ENCODE data around the gene THSD7A. TPM values are rescaled to one million over a fixed set of nuclear protein-coding genes. Genes with fewer than 3 reads are reported as not detected.

THSD7A gene
- total and polyA plus RNA-seq, 9 of the 15 experiments (the other 6 are each of a cell fraction or from before 2014, with no cell fraction given), result 0.01 to 0.02 TPM; not detected in 7

DNA sequence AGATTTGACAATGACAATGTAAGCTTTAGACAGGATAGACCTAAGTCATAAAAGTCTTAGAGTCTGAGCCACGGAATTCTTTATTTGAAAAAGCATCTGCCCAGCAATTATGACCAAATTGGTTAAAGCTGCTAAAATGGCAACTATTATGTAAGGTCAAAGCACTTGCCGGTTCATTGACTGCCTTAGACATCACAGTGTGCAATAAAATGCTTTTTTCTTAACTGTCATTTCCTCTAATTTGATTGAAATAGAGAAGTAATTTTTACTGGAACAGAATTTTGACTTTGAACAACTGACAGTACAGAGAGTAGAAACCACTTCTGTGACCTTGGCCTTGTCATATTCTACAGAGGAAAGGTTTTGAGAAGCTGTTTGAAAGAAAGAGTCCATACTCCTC, 142.9 kb downstream of the THSD7A start:
- Histone ChIP-seq H3K4me3 (no peak overlapping the region), H3K36me3 (ENCODE audit: control insufficient read depth, insufficient read depth, low read length) (no peaks in the 10 kb centered on the region), H3K9me3 (replicated peaks; ENCODE audit: control insufficient read depth, insufficient read depth, low read depth, low read length) (no peaks in the 10 kb centered on the region), H3K79me2 (ENCODE audit: control insufficient read depth, insufficient read depth, low read length) (no peaks in the 10 kb centered on the region), H3K9ac (ENCODE audit: insufficient read depth in 1 of 2, low read depth in 2 of 2, low read length in 2 of 2) (no peak overlapping the region), H3K4me2 (ENCODE audit: insufficient read depth, low read length) (no peak overlapping the region), H3K27me3 (ENCODE audit: control insufficient read depth in 2 of 2, insufficient read depth in 2 of 2, low read length in 2 of 2) (no peaks in the 10 kb centered on the region), H2AFZ (ENCODE audit: low read depth, low read length) (no peak overlapping the region), H3K27ac (ENCODE audit: extremely low read depth, low read depth, low read length) (no peak overlapping the region), H4K20me1 (replicated peaks; ENCODE audit: control insufficient read depth, insufficient read depth, low read length) (no peaks in the 10 kb centered on the region), H3K4me1 (replicated peaks in 1 of 2; ENCODE audit: control insufficient read depth in 2 of 2, insufficient read depth in 2 of 2, low read length in 2 of 2) (no peaks in the 10 kb centered on the region), H3K9me1 (ENCODE audit: control insufficient read depth, insufficient read depth, low read length) (no peaks in the 10 kb centered on the region)
- ChIA-PET CTCF (ENCODE audit: low intra/inter-chr PET ratio) (no interaction called here), POLR2A (no interaction called here)
- intact Hi-C loops (cut with micrococcal nuclease) (no loop called here), in situ Hi-C loops (cut with MboI) (no loop called here)
- FAIRE-seq, result no peak
- whole genome bisulfite sequencing (ENCODE audit: insufficient coverage, low coverage, missing lambda C conversion rate), result 3% methylated on average over 2 of the region's 2 CpGs
- BruUV-seq (replicated peaks), result no TSS peak
- no peak for DNase-seq (ENCODE audit: extremely low read depth in 1 of 4, low spot score in 3 of 4)
- ATAC-seq, result no peak
- TF ChIP-seq, protein P1, sequence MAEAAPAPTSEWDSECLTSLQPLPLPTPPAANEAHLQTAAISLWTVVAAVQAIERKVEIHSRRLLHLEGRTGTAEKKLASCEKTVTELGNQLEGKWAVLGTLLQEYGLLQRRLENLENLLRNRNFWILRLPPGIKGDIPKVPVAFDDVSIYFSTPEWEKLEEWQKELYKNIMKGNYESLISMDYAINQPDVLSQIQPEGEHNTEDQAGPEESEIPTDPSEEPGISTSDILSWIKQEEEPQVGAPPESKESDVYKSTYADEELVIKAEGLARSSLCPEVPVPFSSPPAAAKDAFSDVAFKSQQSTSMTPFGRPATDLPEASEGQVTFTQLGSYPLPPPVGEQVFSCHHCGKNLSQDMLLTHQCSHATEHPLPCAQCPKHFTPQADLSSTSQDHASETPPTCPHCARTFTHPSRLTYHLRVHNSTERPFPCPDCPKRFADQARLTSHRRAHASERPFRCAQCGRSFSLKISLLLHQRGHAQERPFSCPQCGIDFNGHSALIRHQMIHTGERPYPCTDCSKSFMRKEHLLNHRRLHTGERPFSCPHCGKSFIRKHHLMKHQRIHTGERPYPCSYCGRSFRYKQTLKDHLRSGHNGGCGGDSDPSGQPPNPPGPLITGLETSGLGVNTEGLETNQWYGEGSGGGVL (CRISPR knock-in tag; IDR thresholded peaks at IDR 0.05), result no peak
- TF ChIP-seq SRSF9 (IDR thresholded peaks at IDR 0.05; ENCODE audit: borderline replicate concordance, low read depth, low read length) (no peak), RBM39 (optimal IDR thresholded peaks at IDR 0.05; ENCODE audit: low read depth, low read length) (no peak), MTF1 (CRISPR knock-in tag; IDR thresholded peaks at IDR 0.05; ENCODE audit: borderline replicate concordance) (no peak), POLR2G (IDR thresholded peaks at IDR 0.05; ENCODE audit: low read depth, low read length) (no peak), MBD2 (IDR thresholded peaks at IDR 0.05; ENCODE audit: borderline replicate concordance, low read depth) (no peak), PRPF4 (IDR thresholded peaks at IDR 0.05; ENCODE audit: insufficient read depth, low read depth, low read length, poor library complexity, severe bottlenecking) (no peak), BDP1 (IDR thresholded peaks at IDR 0.05; ENCODE audit: insufficient read depth, insufficient read length) (no peak), SMARCB1 (IDR thresholded peaks at IDR 0.05; ENCODE audit: insufficient read length, low read depth) (no peak), SMC3 (conservative IDR thresholded peaks at IDR 0.05; ENCODE audit: insufficient read depth, low read depth, low read length) (no peak), LARP7 (IDR thresholded peaks at IDR 0.05) (no peak), ZFX (CRISPR knock-in tag; IDR thresholded peaks at IDR 0.05) (no peak)
- TF ChIP-seq, protein P2, sequence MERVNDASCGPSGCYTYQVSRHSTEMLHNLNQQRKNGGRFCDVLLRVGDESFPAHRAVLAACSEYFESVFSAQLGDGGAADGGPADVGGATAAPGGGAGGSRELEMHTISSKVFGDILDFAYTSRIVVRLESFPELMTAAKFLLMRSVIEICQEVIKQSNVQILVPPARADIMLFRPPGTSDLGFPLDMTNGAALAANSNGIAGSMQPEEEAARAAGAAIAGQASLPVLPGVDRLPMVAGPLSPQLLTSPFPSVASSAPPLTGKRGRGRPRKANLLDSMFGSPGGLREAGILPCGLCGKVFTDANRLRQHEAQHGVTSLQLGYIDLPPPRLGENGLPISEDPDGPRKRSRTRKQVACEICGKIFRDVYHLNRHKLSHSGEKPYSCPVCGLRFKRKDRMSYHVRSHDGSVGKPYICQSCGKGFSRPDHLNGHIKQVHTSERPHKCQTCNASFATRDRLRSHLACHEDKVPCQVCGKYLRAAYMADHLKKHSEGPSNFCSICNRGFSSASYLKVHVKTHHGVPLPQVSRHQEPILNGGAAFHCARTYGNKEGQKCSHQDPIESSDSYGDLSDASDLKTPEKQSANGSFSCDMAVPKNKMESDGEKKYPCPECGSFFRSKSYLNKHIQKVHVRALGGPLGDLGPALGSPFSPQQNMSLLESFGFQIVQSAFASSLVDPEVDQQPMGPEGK (CRISPR knock-in tag; IDR thresholded peaks at IDR 0.05; ENCODE audit: borderline replicate concordance), result no peak
- TF ChIP-seq, protein P3, sequence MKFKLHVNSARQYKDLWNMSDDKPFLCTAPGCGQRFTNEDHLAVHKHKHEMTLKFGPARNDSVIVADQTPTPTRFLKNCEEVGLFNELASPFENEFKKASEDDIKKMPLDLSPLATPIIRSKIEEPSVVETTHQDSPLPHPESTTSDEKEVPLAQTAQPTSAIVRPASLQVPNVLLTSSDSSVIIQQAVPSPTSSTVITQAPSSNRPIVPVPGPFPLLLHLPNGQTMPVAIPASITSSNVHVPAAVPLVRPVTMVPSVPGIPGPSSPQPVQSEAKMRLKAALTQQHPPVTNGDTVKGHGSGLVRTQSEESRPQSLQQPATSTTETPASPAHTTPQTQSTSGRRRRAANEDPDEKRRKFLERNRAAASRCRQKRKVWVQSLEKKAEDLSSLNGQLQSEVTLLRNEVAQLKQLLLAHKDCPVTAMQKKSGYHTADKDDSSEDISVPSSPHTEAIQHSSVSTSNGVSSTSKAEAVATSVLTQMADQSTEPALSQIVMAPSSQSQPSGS (CRISPR knock-in tag; IDR thresholded peaks at IDR 0.05), result no peak
